GM19023 (cell line): Measurements from ENCODE around the gene SYNJ2.
"Not testable (repeated sequence)": the region's sequence is repeated elsewhere in the genome, so short reads cannot be mapped to it uniquely, and the experiment has no call there.

Source experiments
- ATAC-seq: cut with Tn5 transposase; IDR thresholded peaks from one replicate; pipeline ENCODE4 v1.9.1; 2021; ENCODE audit warnings: mild to moderate bottlenecking, moderate library complexity; ENCODE audit not compliant: unreplicated experiment

The SYNJ2 gene

GRCh38 chr6:157956171-157956730, 25.4 kb upstream of the SYNJ2 start:
- ATAC-seq: no peak

GRCh38 chr6:157959451-157960227, 22.0 kb upstream of the SYNJ2 start:
- no peak for ATAC-seq

DNA sequence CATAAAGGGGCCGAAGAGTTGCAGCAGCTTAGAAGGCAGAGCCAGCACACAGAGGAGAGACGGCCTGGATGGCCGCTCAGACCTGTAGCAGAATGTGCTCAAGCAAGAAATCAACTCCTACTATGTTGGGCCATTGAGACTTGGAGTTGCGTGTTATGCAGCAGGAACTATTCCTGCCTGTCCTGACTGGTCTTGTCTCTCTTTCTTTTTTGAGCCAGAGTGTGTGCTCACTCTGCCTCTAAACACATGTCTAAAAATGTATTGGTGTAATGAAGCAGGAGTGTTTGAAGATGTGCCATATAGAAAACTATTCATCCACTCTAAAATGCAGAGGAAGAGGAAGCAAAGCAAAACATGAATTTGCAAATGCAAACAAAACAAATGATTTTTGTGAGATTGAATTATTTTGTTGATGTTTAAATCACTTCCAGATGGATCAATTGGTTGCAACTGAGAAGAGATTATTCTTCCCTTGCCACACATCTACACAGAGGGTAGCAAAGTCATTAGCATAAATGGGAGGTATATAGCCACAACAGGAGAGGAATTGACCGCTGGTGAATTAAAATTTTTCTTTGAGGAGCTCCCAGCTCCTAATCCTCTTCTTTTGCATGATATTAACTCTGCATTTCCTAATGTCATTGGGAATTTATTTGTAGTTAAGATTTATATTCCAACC, 20.4 kb upstream of the SYNJ2 start:
- no peak for ATAC-seq

DNA sequence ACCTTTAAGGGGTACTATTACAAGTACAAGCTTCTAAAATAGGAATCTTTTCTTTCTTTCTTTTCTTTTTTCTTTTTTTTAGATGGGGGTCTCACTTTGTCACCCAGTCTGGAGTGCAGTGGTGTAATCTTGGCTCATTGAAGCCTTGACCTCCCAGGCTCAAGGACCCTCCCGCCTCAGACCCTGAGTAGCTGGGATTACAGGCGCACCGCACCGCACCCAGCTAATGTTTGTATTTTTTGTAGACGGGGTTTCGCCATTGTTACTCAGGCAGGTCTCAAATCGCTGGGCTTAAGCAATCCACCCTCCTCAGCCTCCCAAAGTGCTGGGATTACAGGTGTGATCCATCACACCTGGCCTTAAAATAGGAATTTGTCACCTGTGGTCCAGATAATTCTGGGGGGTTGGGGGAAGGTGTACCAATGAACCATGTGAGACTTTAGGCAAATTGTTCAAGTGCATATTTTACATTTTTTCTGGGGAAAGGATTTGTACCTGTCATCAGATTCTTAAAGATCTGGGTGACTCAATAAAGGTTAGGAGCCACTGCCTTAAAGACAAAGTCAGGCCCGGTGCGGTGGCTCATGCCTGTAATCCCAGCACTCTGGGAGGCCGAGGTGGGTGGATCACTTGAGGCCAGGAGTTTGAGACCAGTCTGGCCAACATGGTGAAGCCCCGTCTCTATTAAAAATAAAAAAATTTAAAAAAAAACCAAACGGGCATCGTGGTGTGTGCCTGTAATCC, 19.7 kb upstream of the SYNJ2 start:
- no peak for ATAC-seq

GRCh38 chr6:157962601-157963302, 18.9 kb upstream of the SYNJ2 start:
- ATAC-seq: no peak

- ATAC-seq: no peak
These were observed 17.6 kb upstream of the SYNJ2 start for GRCh38 chr6:157964100-157964499.

- no peak for ATAC-seq
These were observed 16.3 kb upstream of the SYNJ2 start for GRCh38 chr6:157965387-157965786.

- ATAC-seq: no peak
These were observed 15.1 kb upstream of the SYNJ2 start for GRCh38 chr6:157966589-157966977.

GRCh38 chr6:157967020-157967419, 14.6 kb upstream of the SYNJ2 start:
- no peak for ATAC-seq

- ATAC-seq: no peak
These were observed 14.2 kb upstream of the SYNJ2 start for GRCh38 chr6:157967486-157967885.

DNA sequence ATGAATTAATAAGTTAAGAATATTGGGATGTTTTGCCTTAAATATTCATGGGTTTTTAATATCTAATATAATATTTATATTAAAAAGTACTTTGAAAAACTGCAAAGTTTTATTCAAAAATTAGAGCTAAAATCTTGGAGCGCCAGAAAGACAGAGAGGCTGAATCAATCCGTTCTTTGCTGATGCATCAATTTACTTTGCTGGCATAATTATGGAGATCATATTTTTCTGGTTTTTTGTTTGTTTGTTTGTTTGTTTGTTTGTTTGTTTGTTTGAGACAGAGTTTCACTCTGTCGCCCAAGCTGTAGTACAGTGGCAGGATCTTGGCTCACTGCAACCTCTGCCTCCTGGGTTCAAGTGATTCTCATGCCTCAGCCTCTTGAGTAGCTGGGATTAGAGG, 9.5 kb upstream of the SYNJ2 start:
- ATAC-seq: not testable (repeated sequence)

DNA sequence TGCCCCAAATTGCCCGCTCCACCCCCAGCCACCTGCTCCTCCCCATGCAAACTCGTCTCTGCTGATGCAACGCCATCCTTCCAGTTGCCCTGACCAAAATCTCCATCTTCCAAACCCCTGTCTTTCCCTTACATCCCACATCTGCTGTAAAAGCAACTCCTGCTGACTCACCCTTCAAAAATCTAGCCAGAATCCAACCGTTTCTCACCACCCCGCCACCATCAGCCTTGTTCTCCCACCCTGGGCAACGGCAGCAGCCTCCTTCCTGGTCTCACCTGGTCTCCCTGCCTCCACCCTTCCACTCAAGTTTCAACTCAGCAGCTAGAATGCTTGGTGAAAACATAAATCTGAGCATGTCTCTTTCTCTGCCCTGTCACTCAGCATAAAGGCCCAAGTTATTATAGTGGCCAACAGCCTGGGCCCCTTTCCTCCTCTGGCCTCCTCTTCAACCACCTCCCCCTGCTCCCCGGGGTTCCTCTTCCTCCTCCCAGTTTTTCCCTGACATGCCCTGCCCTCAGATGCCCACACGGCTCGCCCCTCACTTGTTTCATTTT, 7.2 kb upstream of the SYNJ2 start:
- ATAC-seq: no peak

- no peak for ATAC-seq
These were observed 6.7 kb upstream of the SYNJ2 start for GRCh38 chr6:157974967-157975366.

GRCh38 chr6:157975456-157975855, 6.2 kb upstream of the SYNJ2 start:
- no peak for ATAC-seq

DNA sequence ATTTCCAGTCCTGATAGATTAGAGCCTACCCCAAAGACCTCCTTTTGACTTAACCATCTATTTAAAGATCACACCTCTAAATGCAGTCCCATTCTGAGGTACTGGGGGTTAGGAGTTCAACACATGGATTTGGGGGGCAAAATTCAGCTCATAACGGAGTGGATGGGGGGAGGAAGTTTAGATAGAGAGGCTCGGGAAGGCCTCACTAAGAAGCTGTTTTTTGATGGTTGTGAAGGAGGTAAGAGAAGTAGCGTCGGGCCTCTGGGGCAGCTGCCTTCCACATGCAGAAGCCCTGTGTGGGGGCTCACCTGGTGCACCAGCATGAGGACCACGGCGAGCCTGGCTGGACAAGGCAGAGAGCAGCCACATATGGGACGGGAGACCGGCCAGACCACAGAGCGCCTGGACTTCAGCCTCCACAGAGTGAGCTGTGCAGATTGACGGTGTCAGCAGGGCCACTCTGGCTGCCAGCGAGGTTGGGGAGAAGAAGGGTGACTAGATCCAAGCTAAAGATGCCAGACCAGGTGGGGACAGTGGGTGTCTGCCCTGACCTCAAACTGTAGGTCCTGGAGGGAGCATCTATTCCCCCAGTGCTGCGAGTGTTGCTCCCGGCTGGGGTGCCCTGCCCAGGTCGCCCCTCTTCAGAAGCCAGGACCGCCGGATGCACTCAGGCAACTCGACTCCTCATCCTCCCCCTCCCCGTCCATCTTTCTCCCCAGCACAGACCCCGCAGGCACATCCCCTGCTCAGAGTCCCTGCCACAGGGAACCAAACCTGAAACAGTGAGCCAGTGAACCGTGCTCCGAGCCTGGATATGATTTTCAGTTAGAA, 5.1 kb upstream of the SYNJ2 start:
- no peak for ATAC-seq

DNA sequence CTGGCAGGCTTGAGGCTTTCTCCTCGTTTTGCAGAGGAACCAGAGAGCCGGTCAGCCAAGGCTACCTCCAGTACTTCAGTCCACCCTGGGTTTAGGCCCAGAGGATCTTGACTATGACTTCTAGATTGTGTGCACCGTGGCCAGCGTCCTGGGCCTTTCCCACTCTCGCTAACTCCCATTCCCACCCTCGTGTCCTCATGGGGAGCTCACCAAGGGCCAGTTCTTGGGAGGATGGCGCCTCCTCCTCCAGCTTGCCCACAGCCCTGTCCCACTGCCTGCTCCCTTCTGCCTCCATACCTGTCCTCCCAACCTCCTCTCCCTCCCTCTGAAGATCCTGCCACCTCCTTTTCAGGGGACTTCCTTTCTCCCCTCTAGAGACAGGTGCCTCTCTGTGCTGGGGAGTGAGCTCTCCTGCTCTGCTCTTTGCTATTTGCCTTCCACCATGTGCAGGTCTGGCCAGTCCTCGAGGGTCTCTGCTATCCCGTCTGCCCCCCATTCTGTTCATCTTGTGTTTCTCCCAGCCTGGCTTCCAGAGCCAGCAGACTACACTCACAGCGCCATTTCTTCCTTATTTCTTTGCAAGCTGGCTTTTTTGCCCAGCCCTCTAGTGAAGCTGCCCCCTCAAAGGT, 4.4 kb upstream of the SYNJ2 start:
- no peak for ATAC-seq

- ATAC-seq: no peak
These were observed 3.5 kb upstream of the SYNJ2 start for GRCh38 chr6:157978021-157978783.

DNA sequence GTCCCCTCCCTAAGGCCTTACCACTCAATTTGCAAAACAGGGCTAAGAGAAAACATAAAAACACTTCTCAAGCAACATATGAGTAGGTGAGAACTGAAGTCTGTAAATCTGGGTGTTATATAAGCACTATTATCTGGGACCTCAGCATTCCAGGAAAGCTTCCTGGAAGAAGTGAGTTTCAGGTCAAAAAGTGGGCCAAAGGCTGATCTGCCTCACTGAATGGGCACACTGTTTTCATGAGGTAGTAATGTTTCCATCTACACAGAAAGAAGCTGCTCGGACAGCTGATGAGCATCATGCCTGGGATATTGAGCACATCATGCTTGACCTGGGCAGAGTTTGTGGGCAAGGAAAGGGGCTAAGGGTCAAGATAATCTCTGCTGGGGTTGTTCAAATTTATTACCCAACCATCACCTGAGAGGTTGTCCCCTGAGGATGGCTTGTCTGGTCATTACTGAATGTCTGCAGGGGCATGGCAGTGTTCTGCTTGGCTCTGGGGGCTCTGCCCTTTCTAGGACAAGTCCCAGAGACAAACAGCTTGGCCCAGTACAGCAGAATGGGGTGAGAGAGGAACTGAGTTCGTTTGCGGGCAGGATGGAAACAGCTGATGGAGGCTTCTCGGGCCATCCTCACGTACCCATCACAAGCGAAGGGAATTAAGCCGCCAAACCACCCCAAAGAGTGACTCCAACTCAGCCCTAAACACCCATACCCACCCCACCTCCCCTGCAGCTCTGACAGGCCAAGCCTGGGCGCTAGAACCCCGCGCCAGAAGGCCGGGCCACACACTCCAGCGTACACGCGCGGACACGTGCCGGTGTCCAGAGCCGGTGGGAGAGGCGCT, 1.2 kb upstream of the SYNJ2 start:
- ATAC-seq: peak; percentile 2
